ENCODE results near the gene DHX15. TPM values are rescaled to one million over a fixed set of nuclear protein-coding genes. Genes with fewer than 3 reads are reported as not detected.

DHX15 gene
- total and polyA plus RNA-seq, 10 of the 15 experiments (the other 5 are each of a cell fraction or from before 2014, with no cell fraction given): 166 to 269 (median 184) TPM

DNA sequence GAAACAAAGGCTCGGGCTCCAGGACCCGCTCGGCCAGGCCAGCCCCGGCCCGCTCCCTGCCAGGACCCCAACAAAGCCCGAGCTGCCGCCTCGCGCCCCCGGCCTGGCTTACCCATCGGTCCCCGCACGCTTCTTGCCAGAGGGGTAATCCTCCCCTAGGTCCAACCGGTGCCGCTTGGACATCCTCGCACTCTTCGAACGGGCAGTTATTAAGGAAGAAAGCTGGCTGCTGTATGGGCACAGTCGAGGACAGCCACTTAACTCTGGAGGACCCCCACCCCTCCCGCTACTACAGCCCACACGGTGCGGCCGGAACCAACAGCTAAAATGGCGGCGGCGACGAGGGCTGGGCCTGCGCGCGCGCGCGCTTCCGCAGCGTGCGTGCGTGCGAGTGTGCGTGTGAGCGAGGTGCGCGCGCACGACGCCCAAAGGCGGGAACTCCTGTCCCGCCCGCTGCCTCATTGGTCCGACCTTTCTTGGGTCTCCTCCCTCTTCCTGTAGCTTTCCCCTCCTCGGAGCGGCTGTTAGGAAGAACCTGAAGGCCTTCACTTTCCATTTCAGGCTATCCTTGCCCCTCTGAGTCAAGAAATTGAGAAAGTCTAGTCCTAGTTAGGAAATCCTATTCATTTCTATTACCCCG, at the start of gene DHX15 (continued):
- TF ChIP-seq SMAD5 (IDR thresholded peaks at IDR 0.05; ENCODE audit: low read depth) (peak; percentile 56; the same call in 1 of the 2 replicates), RFX5 (IDR thresholded peaks at IDR 0.05; ENCODE audit: low read depth, low read length) (no peak), FOXK2 (IDR thresholded peaks at IDR 0.05) (no peak), SUPT20H (IDR thresholded peaks at IDR 0.05; ENCODE audit: borderline replicate concordance, control insufficient read depth, low read depth, low read length) (no peak), GABPA (IDR thresholded peaks at IDR 0.05; ENCODE audit: low read depth) (peak; percentile 64; the same call in 1 of the 2 replicates), CREM (IDR thresholded peaks at IDR 0.05; ENCODE audit: low read depth) (peak; percentile 62; the same call in 1 of the 2 replicates), BCL11A (IDR thresholded peaks at IDR 0.05; ENCODE audit: low read depth, low read length) (no peak), CBFB (IDR thresholded peaks at IDR 0.05; ENCODE audit: low read depth) (no peak), YBX1 (IDR thresholded peaks at IDR 0.05) (no peak), NFYB (IDR thresholded peaks at IDR 0.05; ENCODE audit: insufficient read depth, low read depth, low read length) (peak; percentile 80), CHD4 (IDR thresholded peaks at IDR 0.05) (no peak), IRF4 (IDR thresholded peaks at IDR 0.05; ENCODE audit: low read depth, low read length) (no peak), HCFC1 (IDR thresholded peaks at IDR 0.05; ENCODE audit: low read length) (peak; percentile 49; the same call in 1 of the 2 replicates), MXI1 (IDR thresholded peaks at IDR 0.05; ENCODE audit: low read depth, low read length) (no peak; the same call in 1 of the 2 replicates), FOS (IDR thresholded peaks at IDR 0.05; ENCODE audit: borderline replicate concordance, extremely low read depth, insufficient read length) (no peak), SP1 (IDR thresholded peaks at IDR 0.05; ENCODE audit: low read depth, low read length) (peak; percentile 70), RCOR1 (conservative IDR thresholded peaks at IDR 0.05; ENCODE audit: low read depth, low read length) (no peak), LARP7 (IDR thresholded peaks at IDR 0.05) (no peak), NFXL1 (IDR thresholded peaks at IDR 0.05; ENCODE audit: borderline replicate concordance) (no peak), IKZF2 (IDR thresholded peaks at IDR 0.05) (peak in 1 of 2 experiments; percentile 51; a peak in 1 of 4 replicates), POU2F2 (IDR thresholded peaks at IDR 0.05; ENCODE audit: borderline replicate concordance, low read depth, low read length) (no peak)
- TF ChIP-seq, protein P1, sequence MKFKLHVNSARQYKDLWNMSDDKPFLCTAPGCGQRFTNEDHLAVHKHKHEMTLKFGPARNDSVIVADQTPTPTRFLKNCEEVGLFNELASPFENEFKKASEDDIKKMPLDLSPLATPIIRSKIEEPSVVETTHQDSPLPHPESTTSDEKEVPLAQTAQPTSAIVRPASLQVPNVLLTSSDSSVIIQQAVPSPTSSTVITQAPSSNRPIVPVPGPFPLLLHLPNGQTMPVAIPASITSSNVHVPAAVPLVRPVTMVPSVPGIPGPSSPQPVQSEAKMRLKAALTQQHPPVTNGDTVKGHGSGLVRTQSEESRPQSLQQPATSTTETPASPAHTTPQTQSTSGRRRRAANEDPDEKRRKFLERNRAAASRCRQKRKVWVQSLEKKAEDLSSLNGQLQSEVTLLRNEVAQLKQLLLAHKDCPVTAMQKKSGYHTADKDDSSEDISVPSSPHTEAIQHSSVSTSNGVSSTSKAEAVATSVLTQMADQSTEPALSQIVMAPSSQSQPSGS (IDR thresholded peaks at IDR 0.05; ENCODE audit: low read length): no peak
- TF ChIP-seq, protein P2, sequence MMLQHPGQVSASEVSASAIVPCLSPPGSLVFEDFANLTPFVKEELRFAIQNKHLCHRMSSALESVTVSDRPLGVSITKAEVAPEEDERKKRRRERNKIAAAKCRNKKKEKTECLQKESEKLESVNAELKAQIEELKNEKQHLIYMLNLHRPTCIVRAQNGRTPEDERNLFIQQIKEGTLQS (IDR thresholded peaks at IDR 0.05; ENCODE audit: borderline replicate concordance, extremely low read depth, low read depth, low read length): no peak
- TF ChIP-seq, protein P3, sequence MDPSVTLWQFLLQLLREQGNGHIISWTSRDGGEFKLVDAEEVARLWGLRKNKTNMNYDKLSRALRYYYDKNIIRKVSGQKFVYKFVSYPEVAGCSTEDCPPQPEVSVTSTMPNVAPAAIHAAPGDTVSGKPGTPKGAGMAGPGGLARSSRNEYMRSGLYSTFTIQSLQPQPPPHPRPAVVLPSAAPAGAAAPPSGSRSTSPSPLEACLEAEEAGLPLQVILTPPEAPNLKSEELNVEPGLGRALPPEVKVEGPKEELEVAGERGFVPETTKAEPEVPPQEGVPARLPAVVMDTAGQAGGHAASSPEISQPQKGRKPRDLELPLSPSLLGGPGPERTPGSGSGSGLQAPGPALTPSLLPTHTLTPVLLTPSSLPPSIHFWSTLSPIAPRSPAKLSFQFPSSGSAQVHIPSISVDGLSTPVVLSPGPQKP (IDR thresholded peaks at IDR 0.05; ENCODE audit: low read depth, low read length): no peak
- TF ChIP-seq, protein P4, sequence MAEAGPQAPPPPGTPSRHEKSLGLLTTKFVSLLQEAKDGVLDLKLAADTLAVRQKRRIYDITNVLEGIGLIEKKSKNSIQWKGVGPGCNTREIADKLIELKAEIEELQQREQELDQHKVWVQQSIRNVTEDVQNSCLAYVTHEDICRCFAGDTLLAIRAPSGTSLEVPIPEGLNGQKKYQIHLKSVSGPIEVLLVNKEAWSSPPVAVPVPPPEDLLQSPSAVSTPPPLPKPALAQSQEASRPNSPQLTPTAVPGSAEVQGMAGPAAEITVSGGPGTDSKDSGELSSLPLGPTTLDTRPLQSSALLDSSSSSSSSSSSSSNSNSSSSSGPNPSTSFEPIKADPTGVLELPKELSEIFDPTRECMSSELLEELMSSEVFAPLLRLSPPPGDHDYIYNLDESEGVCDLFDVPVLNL (IDR thresholded peaks at IDR 0.05; ENCODE audit: low read depth, low read length): peak; percentile 80
- TF ChIP-seq, protein P5, sequence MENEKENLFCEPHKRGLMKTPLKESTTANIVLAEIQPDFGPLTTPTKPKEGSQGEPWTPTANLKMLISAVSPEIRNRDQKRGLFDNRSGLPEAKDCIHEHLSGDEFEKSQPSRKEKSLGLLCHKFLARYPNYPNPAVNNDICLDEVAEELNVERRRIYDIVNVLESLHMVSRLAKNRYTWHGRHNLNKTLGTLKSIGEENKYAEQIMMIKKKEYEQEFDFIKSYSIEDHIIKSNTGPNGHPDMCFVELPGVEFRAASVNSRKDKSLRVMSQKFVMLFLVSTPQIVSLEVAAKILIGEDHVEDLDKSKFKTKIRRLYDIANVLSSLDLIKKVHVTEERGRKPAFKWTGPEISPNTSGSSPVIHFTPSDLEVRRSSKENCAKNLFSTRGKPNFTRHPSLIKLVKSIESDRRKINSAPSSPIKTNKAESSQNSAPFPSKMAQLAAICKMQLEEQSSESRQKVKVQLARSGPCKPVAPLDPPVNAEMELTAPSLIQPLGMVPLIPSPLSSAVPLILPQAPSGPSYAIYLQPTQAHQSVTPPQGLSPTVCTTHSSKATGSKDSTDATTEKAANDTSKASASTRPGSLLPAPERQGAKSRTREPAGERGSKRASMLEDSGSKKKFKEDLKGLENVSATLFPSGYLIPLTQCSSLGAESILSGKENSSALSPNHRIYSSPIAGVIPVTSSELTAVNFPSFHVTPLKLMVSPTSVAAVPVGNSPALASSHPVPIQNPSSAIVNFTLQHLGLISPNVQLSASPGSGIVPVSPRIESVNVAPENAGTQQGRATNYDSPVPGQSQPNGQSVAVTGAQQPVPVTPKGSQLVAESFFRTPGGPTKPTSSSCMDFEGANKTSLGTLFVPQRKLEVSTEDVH (IDR thresholded peaks at IDR 0.05; ENCODE audit: low read depth, partially characterized antibody): peak; percentile 68
